ENCODE results near the gene JAZF1. TPM values are rescaled to one million over a fixed set of nuclear protein-coding genes. Genes with fewer than 3 reads are reported as not detected.

JAZF1 gene
- total and polyA plus RNA-seq, 11 donors: 10.3 to 46.2 (median 26.8) TPM

GRCh38 chr7:28121496-28121895 is 59.1 kb downstream of the JAZF1 start:
- Histone ChIP-seq H3K27ac (no peak overlapping the region), H3K9me3 (no peaks in the 10 kb centered on the region), H3K4me3 (no peak overlapping the region), H3K27me3 (no peaks in the 10 kb centered on the region), H3K36me3 (no peaks in the 10 kb centered on the region), H3K4me1 (peaks cover 0 to 25% (median 14%) of the 10 kb centered on the region in 12 donors)
- 83 to 92% (median 87%) methylated on average over 5 of the region's 5 CpGs for WGBS, 4 donors
- TF ChIP-seq CTCF (IDR thresholded peaks at IDR 0.05) (no peak), POLR2A (IDR thresholded peaks at IDR 0.05) (no peak)
- intact Hi-C loops (cut with DNase I): no loop called here
- DNase-seq (no peak), ATAC-seq (no peak)

- Histone ChIP-seq H3K4me1 (peaks cover 0 to 35% (median 14%) of the 10 kb centered on the region in 12 donors), H3K27me3 (no peaks in the 10 kb centered on the region), H3K27ac (peak overlapping the region in 2 of 12 donors; percentile 13 to 59), H3K4me3 (no peak overlapping the region), H3K36me3 (no peaks in the 10 kb centered on the region), H3K9me3 (no peaks in the 10 kb centered on the region)
- no peak for DNase-seq
- no peak for ATAC-seq
- WGBS, 4 donors: 39 to 66% (median 54%) methylated on average over 2 of the region's 2 CpGs
- intact Hi-C loops (cut with DNase I): no loop called here
- TF ChIP-seq POLR2A (IDR thresholded peaks at IDR 0.05): no peak
- TF ChIP-seq CTCF (IDR thresholded peaks at IDR 0.05): no peak
Observed at GRCh38 chr7:28116041-28116440, 64.6 kb downstream of the JAZF1 start.

GRCh38 chr7:28115261-28115660 is 65.3 kb downstream of the JAZF1 start:
- 42 to 76% (median 54%) methylated on average over 1 of the region's 1 CpG for WGBS, 4 donors
- no peak for TF ChIP-seq POLR2A (IDR thresholded peaks at IDR 0.05)
- TF ChIP-seq CTCF (IDR thresholded peaks at IDR 0.05): no peak
- DNase-seq (no peak), ATAC-seq (peak; percentile 65 to 79 (median 71))
- intact Hi-C loops (cut with DNase I): no loop called here
- Histone ChIP-seq H3K9me3 (no peaks in the 10 kb centered on the region), H3K36me3 (no peaks in the 10 kb centered on the region), H3K27ac (peak overlapping the region in 7 of 12 donors; percentile 3 to 59 (median 25)), H3K27me3 (no peaks in the 10 kb centered on the region), H3K4me3 (no peak overlapping the region), H3K4me1 (peaks cover 0 to 32% (median 14%) of the 10 kb centered on the region in 12 donors)

GRCh38 chr7:28114056-28114455 is 66.5 kb downstream of the JAZF1 start:
- Histone ChIP-seq H3K27ac (peak overlapping the region in 5 of 12 donors; percentile 20 to 59 (median 34)), H3K36me3 (no peaks in the 10 kb centered on the region), H3K27me3 (no peaks in the 10 kb centered on the region), H3K4me3 (no peak overlapping the region), H3K9me3 (no peaks in the 10 kb centered on the region), H3K4me1 (peaks cover 0 to 28% (median 13%) of the 10 kb centered on the region in 12 donors)
- intact Hi-C loops (cut with DNase I): no loop called here
- WGBS, 4 donors: 82 to 84% (median 83%) methylated on average over 4 of the region's 4 CpGs
- ATAC-seq: peak in 1 of 4 donors; percentile 34
- no peak for TF ChIP-seq CTCF (IDR thresholded peaks at IDR 0.05)
- no peak for DNase-seq
